ENCODE measurements around the gene AQP5.
A peak's percentile ranks its signal among the peaks of the same experiment; 100 is the strongest.

AQP5 gene

GRCh38 chr12:49945394-49946080 is 16.1 kb upstream of the AQP5 start:
- peak; percentile 34 for DNase-seq (ENCODE audit: low read depth)
- no peak overlapping the region; the same call in 1 of the 2 replicates for H3K4me3 ChIP-seq (ENCODE audit: low read depth, low read length)
- peak; percentile 99 for TF ChIP-seq CTCF (IDR thresholded peaks at IDR 0.05; ENCODE audit: low read depth, low read length, missing control alignments)

GRCh38 chr12:49946086-49946485 is 15.6 kb upstream of the AQP5 start:
- no peak for DNase-seq (ENCODE audit: low read depth)
- no peak overlapping the region for H3K4me3 ChIP-seq (ENCODE audit: low read depth, low read length)
- TF ChIP-seq CTCF (IDR thresholded peaks at IDR 0.05; ENCODE audit: low read depth, low read length, missing control alignments) = no peak

- DNase-seq (ENCODE audit: low read depth) = no peak
- TF ChIP-seq CTCF (IDR thresholded peaks at IDR 0.05; ENCODE audit: low read depth, low read length, missing control alignments) = no peak
- H3K4me3 ChIP-seq (ENCODE audit: low read depth, low read length) = no peak overlapping the region
Observed at GRCh38 chr12:49946497-49946896, 15.2 kb upstream of the AQP5 start.

GRCh38 chr12:49947593-49948226 is 14.0 kb upstream of the AQP5 start:
- no peak overlapping the region for H3K4me3 ChIP-seq (ENCODE audit: low read depth, low read length)
- TF ChIP-seq CTCF (IDR thresholded peaks at IDR 0.05; ENCODE audit: low read depth, low read length, missing control alignments) = no peak
- no peak for DNase-seq (ENCODE audit: low read depth)

GRCh38 chr12:49948866-49949845 is 12.5 kb upstream of the AQP5 start:
- no peak for DNase-seq (ENCODE audit: low read depth)
- no peak overlapping the region for H3K4me3 ChIP-seq (ENCODE audit: low read depth, low read length)
- TF ChIP-seq CTCF (IDR thresholded peaks at IDR 0.05; ENCODE audit: low read depth, low read length, missing control alignments) = no peak

- no peak overlapping the region for H3K4me3 ChIP-seq (ENCODE audit: low read depth, low read length)
- no peak for TF ChIP-seq CTCF (IDR thresholded peaks at IDR 0.05; ENCODE audit: low read depth, low read length, missing control alignments)
- no peak for DNase-seq (ENCODE audit: low read depth)
Observed at GRCh38 chr12:49949866-49950265, 11.8 kb upstream of the AQP5 start.
